GM18909 (cell line): ENCODE results near the gene STXBP2.

Source experiments
- ATAC-seq: cut with Tn5 transposase; IDR thresholded peaks from one replicate; pipeline ENCODE4 v1.9.1; 2021; ENCODE audit warnings: mild to moderate bottlenecking; ENCODE audit not compliant: unreplicated experiment, poor library complexity

The STXBP2 gene

DNA sequence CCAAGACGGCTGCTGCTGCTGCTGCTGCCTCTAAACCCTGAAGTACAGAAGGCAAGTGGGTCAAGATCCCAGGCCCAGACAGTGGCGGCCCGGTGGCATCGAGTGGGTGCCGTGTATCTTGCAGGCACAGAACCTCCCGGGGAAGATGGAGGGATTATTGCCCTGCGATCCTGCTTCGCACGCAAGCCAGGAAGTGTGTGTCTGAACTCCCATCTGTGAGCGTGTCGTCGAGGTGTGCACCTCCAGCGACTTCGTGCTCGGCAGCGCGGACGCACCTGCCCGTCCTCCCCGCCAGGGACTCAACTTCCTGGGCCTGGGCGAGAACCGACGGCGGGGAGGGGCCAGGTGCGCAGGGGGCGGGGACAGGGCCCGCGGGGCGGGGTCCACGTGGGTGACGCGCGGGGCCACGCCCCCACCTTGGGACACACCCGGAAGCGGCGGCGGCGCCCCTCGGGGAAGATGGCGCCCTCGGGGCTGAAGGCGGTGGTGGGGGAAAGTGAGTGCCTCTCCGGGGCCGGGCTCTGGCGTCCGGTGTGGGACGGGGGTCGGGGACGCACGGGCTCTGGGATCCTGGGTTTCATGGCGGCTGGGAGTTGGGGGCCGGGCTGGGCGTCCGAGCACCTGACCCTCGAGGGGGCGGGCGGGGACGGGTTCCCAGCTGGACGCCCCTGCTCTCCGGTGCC is at the start of gene STXBP2:
STXBP2 (plus strand) TSS at position 420 of the 683 bp plus-strand sequence; CDS start at position 460, 40 bp downstream.
- peak; percentile 73 for ATAC-seq

DNA sequence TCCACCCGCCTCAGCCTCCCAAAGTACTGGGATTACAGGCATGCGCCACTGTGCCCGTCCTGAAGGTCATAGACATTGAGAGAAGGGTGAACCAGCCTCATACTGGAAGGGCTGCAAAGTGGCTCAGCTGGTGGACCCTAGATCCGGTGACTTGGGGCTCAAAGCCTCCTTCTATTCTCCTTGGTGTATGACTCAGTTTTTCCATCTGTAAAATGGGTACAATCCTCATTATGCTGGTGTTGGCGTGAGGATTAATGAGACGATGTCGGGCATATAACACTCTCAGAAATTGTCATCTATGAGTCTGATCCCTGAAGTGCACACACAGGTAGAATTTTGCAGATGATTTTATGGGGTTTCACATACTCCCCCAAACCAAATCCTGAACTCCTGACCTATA is 47.1 kb upstream of the STXBP2 start:
- no peak for ATAC-seq

DNA sequence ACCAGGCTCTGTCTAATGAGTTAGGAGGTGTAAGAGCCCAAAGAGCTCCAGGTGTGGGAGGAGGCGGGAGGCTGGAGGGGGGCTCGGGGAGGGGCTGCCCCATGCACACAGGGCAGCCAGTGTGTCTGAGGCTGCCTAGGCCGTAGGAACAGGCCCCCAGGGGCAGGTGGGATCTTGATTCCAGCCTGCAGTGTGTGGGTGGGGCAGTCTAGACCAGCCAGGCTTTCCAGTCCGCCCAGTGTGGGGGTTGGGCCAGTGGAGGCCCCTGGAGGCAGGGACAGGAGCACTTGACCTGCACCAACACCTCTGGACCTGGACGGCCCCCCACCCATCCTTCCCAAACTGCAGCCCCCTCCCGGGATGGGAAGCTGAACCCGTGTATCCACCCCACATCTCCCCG is 46.7 kb upstream of the STXBP2 start:
- ATAC-seq: no peak

DNA sequence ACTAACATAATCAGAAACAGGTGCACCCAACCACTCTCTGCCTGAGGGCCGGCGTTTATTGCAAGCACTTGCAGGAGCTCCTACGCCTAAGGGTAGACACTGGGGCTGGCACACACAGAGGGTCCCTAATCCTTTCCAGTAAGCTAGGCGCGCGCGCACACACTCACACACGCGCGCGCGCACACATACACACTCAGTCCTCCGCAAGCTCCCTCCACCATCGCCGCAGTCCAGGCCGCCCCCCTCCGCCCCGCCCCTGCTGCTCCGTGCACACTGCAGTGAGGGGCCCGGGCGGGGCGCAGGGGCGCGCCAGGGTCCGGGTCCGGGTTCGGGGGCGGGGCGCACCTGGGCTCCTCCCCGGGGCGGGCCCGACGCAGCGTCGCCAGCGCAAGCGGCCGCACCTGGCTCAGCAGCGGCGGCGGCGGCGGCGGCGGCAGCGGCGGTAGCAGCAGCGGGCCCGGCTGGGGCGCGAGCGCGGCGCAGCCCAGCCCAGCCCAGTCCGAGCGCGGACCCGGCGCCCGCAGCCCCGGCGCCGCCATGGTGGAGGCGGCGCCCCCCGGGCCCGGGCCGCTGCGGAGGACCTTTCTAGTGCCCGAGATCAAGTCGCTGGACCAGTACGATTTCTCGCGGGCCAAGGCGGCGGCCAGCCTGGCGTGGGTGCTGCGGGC is 41.3 kb upstream of the STXBP2 start, which contains the start of gene CAMSAP3:
CAMSAP3 (plus strand) TSS at position 398 of the 668 bp plus-strand sequence; CDS start at position 538, 140 bp downstream.
- peak; percentile 43 for ATAC-seq

DNA sequence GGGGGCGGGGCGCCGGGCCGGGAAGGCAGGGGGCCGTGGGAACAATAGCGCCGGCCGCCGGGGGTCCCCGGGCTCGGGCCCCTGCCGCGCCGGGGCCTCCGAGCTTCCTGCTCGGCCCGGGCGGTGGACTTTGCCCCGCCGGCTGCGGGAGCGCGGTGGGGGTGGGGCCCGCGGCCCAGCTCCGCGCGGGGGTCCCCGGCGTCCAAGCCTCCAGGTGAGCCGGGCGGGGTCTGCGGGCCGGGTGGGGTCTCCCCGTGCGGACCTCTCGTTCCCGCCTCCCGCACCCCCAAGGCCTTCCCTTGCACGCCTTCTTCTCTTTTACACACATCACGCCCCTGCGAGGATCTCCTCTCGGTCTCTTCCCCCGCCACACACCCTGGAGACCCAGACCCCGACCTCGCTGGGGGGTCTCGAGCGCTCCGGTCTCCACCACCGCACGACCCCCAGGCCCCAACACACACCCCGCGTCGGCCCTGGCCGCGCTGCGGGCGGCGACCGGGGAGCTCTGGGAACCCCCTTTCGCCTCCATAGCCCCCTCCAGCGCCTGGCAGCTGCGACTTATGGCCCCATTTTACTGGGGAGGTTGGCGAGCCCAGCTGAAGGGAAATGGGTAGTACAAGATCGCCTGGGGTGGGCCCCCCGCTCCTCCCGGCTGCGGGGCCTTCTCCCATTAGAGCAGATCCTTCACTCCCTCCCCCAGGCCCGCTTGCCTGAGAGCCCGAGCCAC is 40.5 kb upstream of the STXBP2 start:
- no peak for ATAC-seq

DNA sequence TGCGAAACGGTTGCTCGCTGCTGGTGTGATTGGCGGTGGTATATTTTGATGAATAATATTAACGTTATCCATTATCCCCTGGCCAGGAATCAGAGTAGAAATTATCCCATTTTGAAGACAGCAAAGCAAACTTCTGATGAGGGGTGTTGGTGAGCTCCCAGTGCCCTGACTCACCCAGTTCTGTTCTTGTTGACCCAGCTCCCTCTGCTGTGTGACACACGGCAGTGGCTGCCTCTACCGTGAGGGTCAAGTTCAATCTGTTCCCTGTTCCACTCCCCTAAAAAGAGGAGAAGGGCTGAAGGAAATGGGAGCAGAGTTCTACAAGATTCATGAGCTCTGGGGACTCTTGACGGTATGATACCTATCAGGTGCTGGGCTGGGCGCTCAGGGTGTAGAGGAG is 39.2 kb upstream of the STXBP2 start:
- ATAC-seq: no peak

DNA sequence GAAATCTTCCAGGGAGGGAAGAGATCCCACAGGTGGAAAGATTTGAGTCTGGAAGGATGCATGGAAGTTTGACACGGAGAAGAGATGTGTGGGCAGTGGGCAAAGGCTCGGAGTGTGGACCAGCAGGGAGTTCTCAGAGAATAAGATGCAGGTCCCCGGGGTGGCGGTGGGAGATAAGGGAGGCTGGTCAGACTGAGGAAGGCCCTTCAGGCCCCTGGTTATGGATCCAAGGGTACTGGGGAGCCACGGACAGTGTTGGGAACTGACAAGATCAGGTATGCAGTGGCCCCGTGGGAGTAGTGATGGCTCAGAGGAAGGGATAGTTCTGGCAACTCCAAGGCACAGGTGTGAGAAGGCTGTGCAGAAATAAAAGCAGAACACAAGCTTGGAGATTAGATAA is 38.7 kb upstream of the STXBP2 start:
- ATAC-seq: no peak

DNA sequence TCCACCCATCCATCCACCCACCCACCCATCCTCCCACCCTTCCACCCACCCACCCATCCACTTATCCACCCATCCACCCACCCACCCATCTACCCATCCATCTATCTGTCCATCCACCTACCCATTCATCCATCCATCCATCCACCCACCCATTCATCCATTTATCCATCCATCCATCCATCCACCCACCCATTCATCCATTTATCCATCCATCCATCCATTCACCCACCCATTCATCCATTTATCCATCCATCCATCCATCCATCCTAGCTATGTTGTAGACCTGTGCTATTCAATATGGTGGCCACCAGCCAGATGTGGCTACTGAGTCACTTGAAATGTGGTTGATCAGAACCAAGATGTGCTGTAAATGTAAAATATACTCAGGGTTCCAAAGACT is 36.2 kb upstream of the STXBP2 start:
- ATAC-seq: no peak

DNA sequence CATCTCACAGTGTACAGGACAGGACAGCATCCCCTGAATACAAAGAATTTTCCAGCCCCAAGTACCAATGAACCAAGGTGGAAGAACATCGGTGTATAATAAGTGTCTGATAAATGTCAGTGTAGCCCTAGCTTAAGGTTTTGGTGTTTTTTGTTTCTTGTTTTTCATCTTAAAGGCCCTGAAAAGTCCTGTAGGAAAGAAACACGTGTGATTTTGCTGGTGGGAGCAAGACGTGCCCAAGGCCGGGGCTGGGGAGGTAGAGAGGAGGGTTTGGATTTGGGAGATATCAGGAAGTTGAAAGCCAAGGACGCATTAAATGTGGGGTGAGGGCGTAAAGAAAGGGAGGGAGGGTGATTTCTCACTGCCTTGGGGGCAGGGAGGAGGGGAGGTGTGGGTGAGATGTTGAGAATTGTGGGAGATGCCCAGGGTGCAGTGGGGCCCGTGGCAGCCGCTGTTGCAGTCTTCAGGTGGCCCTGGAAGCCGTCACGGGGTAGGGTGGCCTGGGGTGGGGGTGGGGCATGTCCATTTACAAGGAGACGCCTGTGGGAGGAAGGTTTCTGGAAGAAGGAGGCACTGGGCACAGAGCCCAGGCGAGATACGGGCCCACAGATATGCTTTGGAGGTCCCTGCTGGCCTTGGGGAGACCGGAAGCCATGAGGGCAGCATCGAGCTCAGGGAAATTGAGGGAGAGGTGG is 34.5 kb upstream of the STXBP2 start:
- ATAC-seq: no peak

DNA sequence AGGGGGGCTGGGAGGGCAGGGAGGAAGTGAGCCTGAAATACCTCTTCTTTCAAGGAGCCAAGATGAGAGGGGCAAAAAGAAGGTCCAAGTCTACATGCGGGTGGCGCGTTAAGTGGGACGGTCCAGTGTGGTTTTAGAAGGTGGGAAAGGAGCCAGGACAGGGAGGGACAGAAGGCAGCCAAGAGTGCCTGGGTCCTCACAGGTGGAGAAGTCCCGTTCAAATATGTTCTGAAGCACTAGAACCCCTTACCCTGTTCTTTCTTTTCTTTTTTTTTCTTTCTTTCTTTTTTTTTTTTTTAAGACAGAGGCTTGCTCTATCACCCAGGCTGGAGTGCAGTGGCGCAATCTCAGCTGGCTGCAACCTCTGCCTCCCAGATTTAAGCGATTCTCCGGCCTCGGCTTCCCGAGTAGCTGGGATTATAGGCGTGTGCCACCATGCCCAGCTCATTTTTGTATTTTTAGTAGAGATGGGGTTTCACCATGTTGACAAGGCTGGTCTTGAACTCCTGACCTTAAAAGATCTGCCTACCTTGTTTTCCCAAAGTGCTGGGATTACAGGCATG is 33.9 kb upstream of the STXBP2 start:
- no peak for ATAC-seq

DNA sequence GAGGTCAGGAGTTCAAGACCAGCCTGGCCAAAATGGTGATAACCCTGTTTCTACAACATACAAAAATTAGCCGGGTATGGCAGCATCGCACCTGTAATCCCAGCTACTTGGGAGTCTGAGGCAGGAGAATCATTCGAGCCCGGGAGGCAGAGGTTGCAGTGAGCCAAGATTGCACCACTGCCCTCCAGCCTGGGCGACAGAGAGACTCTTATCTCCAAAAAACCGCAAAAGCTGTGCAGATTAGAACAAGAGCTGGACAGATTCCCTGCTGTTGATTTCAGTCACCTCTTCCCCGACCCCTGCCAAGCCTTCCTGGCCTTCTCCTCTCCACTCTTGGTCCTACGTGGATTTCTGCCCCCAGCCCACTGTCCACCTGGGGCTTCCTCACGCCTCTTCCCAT is 33.0 kb upstream of the STXBP2 start:
- no peak for ATAC-seq

DNA sequence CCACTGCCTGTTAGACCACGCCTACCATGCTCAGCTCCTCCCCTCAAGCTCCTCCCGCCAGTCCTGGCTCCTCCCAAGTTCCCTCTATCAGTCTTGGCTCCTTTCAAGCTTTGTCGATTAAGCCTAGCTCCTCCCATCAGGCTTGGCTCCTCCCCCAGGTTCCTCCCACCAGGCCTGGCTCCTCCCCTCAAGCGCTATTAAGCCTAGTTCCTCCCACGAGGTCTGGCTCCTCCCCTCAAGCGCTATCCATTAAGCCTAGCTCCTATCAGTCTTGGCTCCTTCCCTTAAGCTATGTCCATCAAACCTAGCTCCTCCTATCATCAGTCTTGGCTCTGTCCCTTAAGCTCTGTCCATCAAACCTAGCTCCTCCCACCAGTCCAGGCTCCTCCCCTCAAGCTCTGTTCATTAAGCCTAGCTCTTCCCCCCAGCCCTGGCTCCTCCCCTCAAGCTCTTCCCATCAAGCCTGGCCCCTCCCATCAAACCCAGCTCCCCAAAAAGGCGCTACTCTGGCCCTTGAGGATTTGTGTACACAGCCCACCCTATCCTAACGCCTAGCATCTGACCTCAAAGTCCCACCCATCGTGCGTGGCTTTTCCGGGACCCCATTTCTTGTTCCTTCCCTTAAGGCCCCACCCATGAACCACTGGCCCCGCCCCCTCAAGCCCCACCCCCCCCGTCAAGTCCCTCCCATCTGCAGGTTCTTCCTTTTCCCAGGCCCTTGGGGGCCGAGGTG is 31.3 kb upstream of the STXBP2 start:
- no peak for ATAC-seq

DNA sequence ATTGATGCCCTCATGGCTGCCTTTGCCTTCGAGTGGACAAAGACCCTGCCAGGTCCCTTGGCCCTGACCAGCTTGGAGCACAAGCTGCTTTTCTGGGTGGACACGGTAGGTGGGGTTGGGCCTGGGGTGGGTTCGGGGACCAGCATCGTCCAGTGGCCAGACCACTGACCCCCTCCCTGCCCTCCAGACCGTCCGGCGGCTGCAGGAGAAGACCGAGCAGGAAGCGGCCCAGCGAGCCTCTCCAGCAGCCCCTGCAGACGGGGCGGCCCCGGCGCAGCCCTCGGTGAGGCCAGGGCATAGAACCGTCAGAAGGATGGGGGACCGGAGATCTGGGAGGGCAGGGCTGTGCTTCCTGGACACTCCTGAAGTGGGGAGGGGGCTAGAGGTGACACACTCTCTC is 30.6 kb upstream of the STXBP2 start:
- ATAC-seq: no peak

DNA sequence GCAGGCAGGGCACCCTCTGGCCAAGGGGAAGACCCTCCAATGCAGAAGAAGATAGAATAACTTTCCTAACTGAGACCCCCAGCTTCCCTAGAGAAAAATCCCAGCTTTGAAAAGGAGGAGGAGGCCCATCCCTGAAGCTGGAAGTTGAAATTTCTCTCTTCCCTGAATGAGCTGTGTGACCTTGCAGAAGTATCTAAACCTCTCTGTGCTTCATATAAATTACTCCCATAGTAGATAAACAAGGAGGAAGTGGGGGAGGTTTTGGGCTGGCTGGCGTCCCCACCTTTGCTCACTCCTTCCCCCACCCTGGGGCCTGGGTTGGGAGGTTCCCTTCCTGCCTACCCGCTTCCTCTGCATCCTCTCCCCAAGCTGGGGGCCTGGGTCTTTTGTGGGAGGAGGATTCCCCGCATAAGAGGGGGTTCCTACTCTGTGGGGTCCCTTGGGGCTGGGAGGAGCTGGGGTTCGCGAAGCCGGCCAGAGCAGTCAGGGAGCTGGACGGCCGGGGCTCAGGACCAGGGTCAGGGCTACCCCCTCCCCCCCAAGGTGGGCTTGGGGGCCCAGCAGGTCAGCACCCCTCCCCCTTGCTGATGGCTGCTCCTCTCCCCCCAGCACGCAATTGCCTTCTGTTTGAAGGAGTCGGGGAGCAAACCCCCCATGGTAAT is 29.6 kb upstream of the STXBP2 start:
- no peak for ATAC-seq

DNA sequence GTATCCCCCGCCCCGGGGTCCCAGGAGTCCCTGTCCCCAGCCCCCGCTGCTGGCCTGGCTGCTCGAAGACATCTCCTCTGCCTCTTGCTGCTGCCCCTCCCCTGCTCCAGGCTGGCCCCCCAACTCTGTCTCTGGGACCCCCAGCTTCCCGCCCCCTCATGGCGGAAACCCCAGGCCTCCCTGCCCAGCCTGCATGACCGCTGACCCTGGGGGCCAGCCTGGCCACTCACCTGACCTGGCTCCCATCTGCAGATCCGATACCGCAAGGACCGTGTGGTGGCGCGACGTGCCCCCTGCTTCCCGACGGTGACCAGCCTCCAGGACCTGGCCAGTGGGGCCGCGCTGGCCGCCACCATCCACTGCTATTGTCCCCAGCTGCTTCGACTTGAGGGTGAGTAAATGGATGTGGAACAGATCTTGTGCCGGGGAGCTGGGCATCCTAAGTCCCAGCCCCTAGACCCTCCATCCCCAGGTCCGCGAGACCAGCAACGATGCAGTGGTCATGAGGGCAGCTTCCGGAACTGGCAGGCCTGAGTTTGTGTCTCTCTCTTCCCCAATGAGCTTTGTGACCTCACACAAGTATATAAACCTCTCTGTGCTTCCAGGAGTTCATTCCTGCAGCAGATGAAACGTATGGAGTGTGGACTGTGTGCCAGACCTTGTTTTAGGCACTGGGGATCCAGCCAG is 28.9 kb upstream of the STXBP2 start:
- ATAC-seq: no peak

DNA sequence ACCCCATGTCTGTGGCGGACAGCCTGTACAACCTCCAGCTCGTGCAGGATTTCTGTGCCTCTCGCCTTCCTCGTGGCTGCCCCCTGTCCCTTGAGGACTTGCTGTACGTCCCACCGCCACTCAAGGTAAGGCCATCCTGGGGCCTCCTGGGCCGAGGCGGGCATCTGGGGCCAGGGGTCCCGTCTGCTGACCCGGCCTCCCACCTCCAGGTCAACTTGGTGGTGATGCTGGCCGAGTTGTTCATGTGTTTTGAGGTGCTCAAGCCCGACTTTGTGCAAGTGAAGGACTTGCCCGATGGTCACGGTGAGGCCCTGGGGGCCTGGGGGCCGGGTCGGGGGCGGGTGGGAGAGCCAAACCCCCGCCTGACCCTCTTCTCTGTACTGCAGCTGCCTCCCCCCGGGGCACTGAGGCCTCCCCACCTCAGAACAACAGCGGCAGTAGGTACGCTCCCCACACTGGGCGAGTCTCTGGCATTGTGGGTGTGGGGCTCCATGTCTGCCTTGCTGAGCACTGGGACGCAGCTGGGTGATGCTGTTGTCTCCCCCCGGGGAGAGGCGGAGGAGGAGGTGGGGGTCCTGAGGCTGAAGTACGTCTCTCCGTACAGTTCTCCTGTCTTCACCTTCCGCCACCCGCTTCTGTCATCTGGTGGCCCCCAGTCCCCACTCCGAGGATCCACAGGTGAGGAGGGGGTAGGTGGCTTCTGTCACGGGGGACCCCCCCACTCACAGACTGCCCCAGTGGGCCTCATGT is 26.2 kb upstream of the STXBP2 start:
- ATAC-seq: no peak

DNA sequence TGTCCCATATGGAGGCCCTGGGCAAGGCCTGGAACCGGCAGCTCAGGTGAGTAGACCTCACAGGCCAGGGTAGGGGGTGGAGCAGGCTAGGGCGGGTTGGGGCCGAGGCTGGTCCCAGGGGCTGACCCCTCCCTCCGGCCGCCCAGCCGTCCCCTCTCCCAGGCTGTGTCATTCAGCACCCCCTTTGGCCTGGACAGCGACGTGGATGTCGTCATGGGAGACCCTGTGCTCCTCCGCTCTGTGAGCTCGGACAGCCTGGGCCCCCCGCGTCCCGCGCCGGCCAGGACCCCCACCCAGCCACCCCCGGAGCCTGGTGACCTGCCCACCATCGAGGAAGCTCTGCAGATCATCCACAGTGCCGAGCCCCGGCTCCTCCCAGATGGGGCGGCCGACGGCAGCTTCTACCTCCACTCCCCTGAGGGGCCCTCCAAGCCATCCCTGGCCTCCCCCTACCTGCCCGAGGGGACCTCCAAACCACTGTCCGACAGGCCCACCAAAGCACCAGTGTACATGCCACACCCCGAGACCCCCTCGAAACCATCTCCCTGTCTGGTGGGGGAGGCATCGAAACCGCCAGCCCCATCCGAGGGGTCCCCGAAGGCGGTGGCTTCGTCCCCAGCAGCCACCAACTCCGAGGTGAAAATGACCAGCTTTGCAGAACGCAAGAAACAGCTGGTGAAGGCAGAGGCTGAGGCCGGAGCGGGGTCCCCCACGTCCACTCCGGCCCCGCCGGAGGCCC is 25.2 kb upstream of the STXBP2 start:
- ATAC-seq: no peak
